ENCODE data around the gene NUDC. TPM values are rescaled to one million over a fixed set of nuclear protein-coding genes. Genes with fewer than 3 reads are reported as not detected.

Gene NUDC
- total and polyA plus RNA-seq, 9 of the 15 experiments (the other 6 are each of a cell fraction or from before 2014, with no cell fraction given), result 9.8 to 234 (median 149) TPM

- in situ Hi-C loops (cut with MboI) (no loop called here), intact Hi-C loops (cut with micrococcal nuclease) (no loop called here)
- Histone ChIP-seq H3K36me3 (ENCODE audit: control insufficient read depth, insufficient read depth, low read length) (no peaks in the 10 kb centered on the region), H3K4me1 (replicated peaks in 1 of 2; ENCODE audit: control insufficient read depth in 2 of 2, insufficient read depth in 2 of 2, low read length in 2 of 2) (peaks cover 14 to 33% of the 10 kb centered on the region in 2 experiments; a peak in 4 of 5 replicates), H3K9me1 (ENCODE audit: control insufficient read depth, insufficient read depth, low read length) (peaks cover 3% of the 10 kb centered on the region), H3K9me3 (replicated peaks; ENCODE audit: control insufficient read depth, insufficient read depth, low read depth, low read length) (no peaks in the 10 kb centered on the region), H3K4me3 (no peak overlapping the region), H2AFZ (ENCODE audit: low read depth, low read length) (no peak overlapping the region), H3K27ac (ENCODE audit: extremely low read depth, low read depth, low read length) (no peak overlapping the region), H3K9ac (ENCODE audit: insufficient read depth in 1 of 2, low read depth in 2 of 2, low read length in 2 of 2) (no peak overlapping the region), H3K4me2 (ENCODE audit: insufficient read depth, low read length) (no peak overlapping the region), H4K20me1 (replicated peaks; ENCODE audit: control insufficient read depth, insufficient read depth, low read length) (no peaks in the 10 kb centered on the region), H3K27me3 (ENCODE audit: control insufficient read depth in 2 of 2, insufficient read depth in 2 of 2, low read length in 2 of 2) (peaks cover 5 to 16% of the 10 kb centered on the region in 2 experiments; a peak in 3 of 5 replicates), H3K79me2 (ENCODE audit: control insufficient read depth, insufficient read depth, low read length) (no peaks in the 10 kb centered on the region)
- BruUV-seq (replicated peaks), result no TSS peak
- no peak for TF ChIP-seq FOXK2 (conservative IDR thresholded peaks at IDR 0.05 in 1 of 2, IDR thresholded peaks at IDR 0.05 in 1 of 2; ENCODE audit: low read depth in 2 of 2)
- TF ChIP-seq ZBTB49 (CRISPR knock-in tag; IDR thresholded peaks at IDR 0.05; ENCODE audit: borderline replicate concordance), result no peak
- TF ChIP-seq ZNF140 (CRISPR knock-in tag; IDR thresholded peaks at IDR 0.05), result no peak
- no peak for TF ChIP-seq HIVEP1 (CRISPR knock-in tag; IDR thresholded peaks at IDR 0.05)
- no peak for TF ChIP-seq ZNF384 (IDR thresholded peaks at IDR 0.05; ENCODE audit: low read depth, low read length)
- ChIA-PET CTCF (ENCODE audit: low intra/inter-chr PET ratio) (no interaction called here), POLR2A (no interaction called here)
- 6% methylated on average over 3 of the region's 3 CpGs for WGBS (ENCODE audit: insufficient coverage, low coverage, missing lambda C conversion rate)
- FAIRE-seq, result no peak
- ATAC-seq, result no peak
- DNase-seq (ENCODE audit: extremely low read depth in 1 of 4, low spot score in 3 of 4), result no peak
These were observed 34.8 kb downstream of the NUDC start for GRCh38 chr1:26956321-26956720.
